Neural progenitor cell (in vitro differentiated cells): ENCODE measurements around the gene STMN3. TPM values are rescaled to one million over a fixed set of nuclear protein-coding genes. Genes with fewer than 3 reads are reported as not detected.

Experiments used
- DNase-seq: peaks from one replicate; pipeline ENCODE4 v3.0.0-alpha.2; 2016; ENCODE audit warnings: low spot score
- H2AFZ ChIP-seq: fragments of 200-600 bp; sonication (generic); replicated peaks from 2 replicates; pipeline ENCODE4 v1.6.1; 2016; ENCODE audit warnings: antibody characterized with exemption
- H3F3A ChIP-seq: fragments of 200-600 bp; sonication (generic); 2 replicates; pipeline ENCODE4 v1.6.1; 2016; ENCODE audit warnings: antibody characterized with exemption, low read depth
- H3K27ac ChIP-seq: fragments of 200-600 bp; sonication (generic); 2 replicates; pipeline ENCODE4 v1.5.1; 2016; ENCODE audit warnings: mild to moderate bottlenecking
- H3K27me3 ChIP-seq: fragments of 200-600 bp; sonication (generic); 2 replicates; pipeline ENCODE4 v1.6.1; 2016; ENCODE audit warnings: mild to moderate bottlenecking, moderate library complexity
- H3K36me3 ChIP-seq: fragments of 200-600 bp; sonication (generic); 2 replicates; pipeline ENCODE4 v1.5.1; 2016
- H3K4me1 ChIP-seq: fragments of 200-600 bp; sonication (generic); 2 replicates; pipeline ENCODE4 v1.6.1; 2016; ENCODE audit warnings: mixed run types
- H3K4me2 ChIP-seq: fragments of 200-600 bp; sonication (generic); 2 replicates; pipeline ENCODE4 v1.6.1; 2016
- H3K4me3 ChIP-seq: fragments of 200-600 bp; sonication (generic); 2 replicates; pipeline ENCODE4 v1.5.1; 2016
- H3K79me2 ChIP-seq: fragments of 200-600 bp; sonication (generic); 2 replicates; pipeline ENCODE4 v1.6.1; 2016; ENCODE audit warnings: low read depth
- H3K9ac ChIP-seq: fragments of 200-600 bp; sonication (generic); 2 replicates; pipeline ENCODE4 v1.6.1; 2016
- H3K9me3 ChIP-seq: fragments of 200-600 bp; sonication (generic); 2 replicates; pipeline ENCODE4 v1.5.1; 2016; ENCODE audit warnings: low read depth
- H4K20me1 ChIP-seq: fragments of 200-600 bp; sonication (generic); 2 replicates; pipeline ENCODE4 v1.6.1; 2016; ENCODE audit warnings: low read depth
- H3K27ac Mint-ChIP-seq: 3 replicates; pipeline ENCODE4 v1.8.0; 2021; ENCODE audit warnings: mixed read lengths
- H3K27me3 Mint-ChIP-seq: 2 replicates; pipeline ENCODE4 v1.8.0; 2022; ENCODE audit warnings: low read depth, mild to moderate bottlenecking, inconsistent platforms, moderate library complexity, mixed read lengths; ENCODE audit not compliant: insufficient read depth
- H3K36me3 Mint-ChIP-seq: 3 replicates; pipeline ENCODE4 v1.8.0; 2021; ENCODE audit warnings: mixed read lengths
- H3K4me1 Mint-ChIP-seq: 3 replicates; pipeline ENCODE4 v1.8.0; 2021; ENCODE audit warnings: mixed read lengths
- H3K4me3 Mint-ChIP-seq: 3 replicates; pipeline ENCODE4 v1.8.0; 2021; ENCODE audit warnings: mild to moderate bottlenecking, moderate library complexity, mixed read lengths
- H3K9me3 Mint-ChIP-seq: 3 replicates; pipeline ENCODE4 v1.8.0; 2020; ENCODE audit warnings: mixed read lengths
- EZH2 ChIP-seq: fragments of 200-600 bp; sonication (generic); IDR thresholded peaks from 2 replicates; pipeline ENCODE4 v1.6.1; 2017; ENCODE audit warnings: antibody characterized with exemption, mild to moderate bottlenecking, moderate library complexity
- EZH2phosphoT487 ChIP-seq: fragments of 200-600 bp; sonication (generic); IDR thresholded peaks from 2 replicates; pipeline ENCODE4 v1.6.1; 2017; ENCODE audit warnings: antibody characterized with exemption
- total RNA-seq: library from RNA; depleted of rRNA; stranded (reverse); fragments of >200 nt; gene quantifications from 2 replicates; pipeline ENCODE4 v1.2.3, GENCODE V29; 2015; ENCODE audit warnings: low replicate concordance
- TF ChIP-seq, protein P1 (sequence below): fragments of 200-600 bp; sonication (generic); IDR thresholded peaks from 2 replicates; pipeline ENCODE4 v1.5.1; 2017; ENCODE audit warnings: antibody characterized with exemption, mild to moderate bottlenecking

Gene STMN3
- total RNA-seq, 1 donor from 2014 or later, result 3.3 TPM

DNA sequence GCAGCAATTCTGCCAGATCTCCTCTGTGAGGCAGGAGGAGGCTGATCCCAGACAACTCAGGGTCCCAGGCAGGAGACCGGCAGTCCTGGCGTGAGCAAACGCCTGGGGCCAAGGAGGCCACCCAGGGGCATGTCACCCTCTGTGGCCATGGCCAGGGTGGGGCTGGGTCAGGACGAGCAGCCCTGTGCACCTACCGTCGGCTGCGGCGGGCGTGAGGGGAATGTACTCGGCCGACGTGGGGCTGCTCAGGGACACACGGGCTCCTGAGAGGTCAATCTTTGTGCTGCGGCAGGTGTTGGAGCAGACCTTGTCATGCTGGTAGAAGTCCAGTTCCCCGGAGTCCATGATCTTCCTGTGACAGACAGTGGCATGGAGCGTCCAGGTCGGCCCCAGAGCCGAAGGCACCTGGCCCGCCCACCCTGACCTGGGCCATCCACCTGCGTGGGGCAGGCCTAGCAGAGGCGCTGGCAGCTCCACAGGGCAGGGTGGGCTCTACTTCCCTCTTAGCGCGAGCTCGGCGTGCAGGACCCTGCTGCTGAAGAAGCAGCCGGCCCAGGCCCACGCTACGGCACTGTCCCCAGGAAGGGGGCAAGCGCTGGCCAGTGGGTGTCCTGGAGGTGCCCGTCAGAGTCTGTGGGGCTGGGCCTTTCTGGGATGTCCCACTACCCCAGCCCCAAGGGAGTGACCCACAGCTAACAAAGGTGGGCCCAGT lies 57.7 kb downstream of the STMN3 start:
- no peak overlapping the region for H3K27ac ChIP-seq
- H3K4me1 ChIP-seq, result no peaks in the 10 kb centered on the region
- H4K20me1 ChIP-seq, result no peaks in the 10 kb centered on the region
- H3K9me3 ChIP-seq, result no peaks in the 10 kb centered on the region
- H2AFZ ChIP-seq, result no peak overlapping the region
- Mint-ChIP-seq H3K27me3 (peaks cover 3% of the 10 kb centered on the region), H3K9me3 (no peaks in the 10 kb centered on the region), H3K4me1 (no peaks in the 10 kb centered on the region), H3K27ac (no peak overlapping the region), H3K4me3 (no peak overlapping the region), H3K36me3 (peaks cover 24% of the 10 kb centered on the region)
- no peak overlapping the region for H3K9ac ChIP-seq
- no peaks in the 10 kb centered on the region for H3F3A ChIP-seq
- no peak overlapping the region for H3K4me2 ChIP-seq
- no peaks in the 10 kb centered on the region for H3K79me2 ChIP-seq
- no peaks in the 10 kb centered on the region for H3K36me3 ChIP-seq
- no peak overlapping the region for H3K4me3 ChIP-seq
- no peaks in the 10 kb centered on the region for H3K27me3 ChIP-seq
- TF ChIP-seq EZH2phosphoT487, result no peak
- TF ChIP-seq EZH2, result no peak
- TF ChIP-seq, protein P1, sequence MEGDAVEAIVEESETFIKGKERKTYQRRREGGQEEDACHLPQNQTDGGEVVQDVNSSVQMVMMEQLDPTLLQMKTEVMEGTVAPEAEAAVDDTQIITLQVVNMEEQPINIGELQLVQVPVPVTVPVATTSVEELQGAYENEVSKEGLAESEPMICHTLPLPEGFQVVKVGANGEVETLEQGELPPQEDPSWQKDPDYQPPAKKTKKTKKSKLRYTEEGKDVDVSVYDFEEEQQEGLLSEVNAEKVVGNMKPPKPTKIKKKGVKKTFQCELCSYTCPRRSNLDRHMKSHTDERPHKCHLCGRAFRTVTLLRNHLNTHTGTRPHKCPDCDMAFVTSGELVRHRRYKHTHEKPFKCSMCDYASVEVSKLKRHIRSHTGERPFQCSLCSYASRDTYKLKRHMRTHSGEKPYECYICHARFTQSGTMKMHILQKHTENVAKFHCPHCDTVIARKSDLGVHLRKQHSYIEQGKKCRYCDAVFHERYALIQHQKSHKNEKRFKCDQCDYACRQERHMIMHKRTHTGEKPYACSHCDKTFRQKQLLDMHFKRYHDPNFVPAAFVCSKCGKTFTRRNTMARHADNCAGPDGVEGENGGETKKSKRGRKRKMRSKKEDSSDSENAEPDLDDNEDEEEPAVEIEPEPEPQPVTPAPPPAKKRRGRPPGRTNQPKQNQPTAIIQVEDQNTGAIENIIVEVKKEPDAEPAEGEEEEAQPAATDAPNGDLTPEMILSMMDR, result no peak
- no peak for DNase-seq

DNA sequence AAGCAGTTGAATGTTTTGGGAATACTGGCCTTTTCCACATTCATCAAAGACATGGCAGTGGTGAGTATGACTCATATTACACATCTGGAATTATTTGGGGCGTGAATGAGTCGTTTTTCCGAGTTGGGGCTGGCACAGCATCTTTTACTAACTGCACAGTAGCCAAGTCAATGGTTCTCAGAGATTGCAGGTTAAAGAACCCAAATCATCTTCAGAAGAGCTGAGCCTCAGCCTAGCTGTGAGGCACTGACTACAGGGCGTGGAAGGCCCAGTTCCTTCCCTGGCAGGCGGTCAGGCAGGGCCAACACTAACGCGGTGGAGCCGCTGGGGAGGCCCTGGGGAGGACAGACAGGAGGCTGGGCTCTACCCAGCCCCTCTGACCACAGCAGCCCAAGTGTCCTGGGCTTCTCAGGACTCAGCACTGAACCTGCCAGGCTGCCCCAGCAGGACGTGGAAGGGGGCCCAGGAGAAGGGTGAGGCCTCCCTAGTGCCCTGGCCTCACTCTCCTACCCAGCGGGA lies 59.1 kb downstream of the STMN3 start:
- Histone ChIP-seq H3K27me3 (no peaks in the 10 kb centered on the region), H3K9ac (no peak overlapping the region), H3K27ac (no peak overlapping the region), H3K9me3 (no peaks in the 10 kb centered on the region), H3K4me1 (no peaks in the 10 kb centered on the region), H3K4me3 (no peak overlapping the region), H3K36me3 (no peaks in the 10 kb centered on the region), H2AFZ (no peak overlapping the region), H3K4me2 (no peak overlapping the region), H3K79me2 (no peaks in the 10 kb centered on the region), H3F3A (no peaks in the 10 kb centered on the region), H4K20me1 (no peaks in the 10 kb centered on the region)
- no peaks in the 10 kb centered on the region for H3K9me3 Mint-ChIP-seq
- H3K36me3 Mint-ChIP-seq, result peaks cover 17% of the 10 kb centered on the region
- no peak for DNase-seq
- TF ChIP-seq, protein P1, result no peak
- TF ChIP-seq EZH2, result no peak
- TF ChIP-seq EZH2phosphoT487, result no peak
- no peaks in the 10 kb centered on the region for H3K4me1 Mint-ChIP-seq
- H3K27ac Mint-ChIP-seq, result no peak overlapping the region
- H3K4me3 Mint-ChIP-seq, result no peak overlapping the region
- peaks cover under 1% of the 10 kb centered on the region for H3K27me3 Mint-ChIP-seq

DNA sequence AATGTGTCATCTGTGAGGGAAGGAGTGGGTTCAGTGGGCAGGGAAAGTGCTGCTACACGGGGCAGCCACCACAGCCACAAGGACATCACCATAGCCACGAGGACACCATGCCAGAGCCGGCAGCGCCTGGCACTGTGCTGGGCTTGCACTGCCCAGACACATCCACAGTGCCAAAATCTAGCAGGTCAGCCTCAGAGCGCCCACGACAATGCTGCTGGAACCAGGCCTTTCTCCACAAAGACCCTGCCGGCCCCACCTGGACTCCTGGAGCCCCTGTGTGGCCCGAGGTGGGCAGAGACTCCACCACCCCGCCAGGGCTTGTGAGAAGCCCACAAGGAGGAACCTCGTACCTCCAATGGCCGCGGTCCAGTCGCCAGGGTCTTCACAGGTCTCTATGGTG lies 60.6 kb downstream of the STMN3 start:
- H4K20me1 ChIP-seq, result no peaks in the 10 kb centered on the region
- H3K4me3 Mint-ChIP-seq, result no peak overlapping the region
- DNase-seq, result no peak
- no peak overlapping the region for H3K9ac ChIP-seq
- peaks cover 2% of the 10 kb centered on the region for H3K4me1 Mint-ChIP-seq
- no peak overlapping the region for H3K4me2 ChIP-seq
- H3K9me3 ChIP-seq, result no peaks in the 10 kb centered on the region
- peaks cover 18% of the 10 kb centered on the region for H3K36me3 Mint-ChIP-seq
- no peaks in the 10 kb centered on the region for H3K27me3 ChIP-seq
- no peak overlapping the region for H3K27ac ChIP-seq
- no peaks in the 10 kb centered on the region for H3F3A ChIP-seq
- H3K4me1 ChIP-seq, result no peaks in the 10 kb centered on the region
- TF ChIP-seq, protein P1, result no peak
- TF ChIP-seq EZH2phosphoT487 (no peak), EZH2 (no peak)
- no peak overlapping the region for H3K4me3 ChIP-seq
- H3K36me3 ChIP-seq, result no peaks in the 10 kb centered on the region
- H3K27me3 Mint-ChIP-seq, result no peaks in the 10 kb centered on the region
- no peak overlapping the region for H2AFZ ChIP-seq
- H3K9me3 Mint-ChIP-seq, result no peaks in the 10 kb centered on the region
- no peak overlapping the region for H3K27ac Mint-ChIP-seq
- no peaks in the 10 kb centered on the region for H3K79me2 ChIP-seq
